Measurements from ENCODE around the gene DOCK8. TPM values are rescaled to one million over a fixed set of nuclear protein-coding genes. Genes with fewer than 3 reads are reported as not detected.
A peak's percentile ranks its signal among the peaks of the same experiment; 100 is the strongest.

DOCK8 gene
- total and polyA plus RNA-seq, 3 experiments from 2014 or later = 71.6 to 141 (median 136) TPM

GRCh38 chr9:366620-367019, 152.0 kb downstream of the DOCK8 start:
- H3K4me3 ChIP-seq (ENCODE audit: low read length) = no peak overlapping the region
- POLR2A ChIA-PET = no interaction called here
- CTCF ChIA-PET = no interaction called here
- H3K27me3 ChIP-seq (ENCODE audit: insufficient read depth, low read length, poor library complexity, severe bottlenecking) = no peaks in the 10 kb centered on the region
- no peak overlapping the region for H3K27ac ChIP-seq (ENCODE audit: low read depth, low read length)
- Mint-ChIP-seq H3K9me3 (no peaks in the 10 kb centered on the region), H3K4me1 (peaks cover 0 to 3% (median 0%) of the 10 kb centered on the region in 3 donors), H3K4me3 (no peak overlapping the region), H3K36me3 (peaks cover 0 to 98% (median 21%) of the 10 kb centered on the region in 3 donors), H3K27ac (peak overlapping the region in 3 of 8 donors; percentile 22 to 68 (median 53)), H3K27me3 (no peaks in the 10 kb centered on the region)
- H3K4me1 ChIP-seq (ENCODE audit: insufficient read depth, low read length) = no peaks in the 10 kb centered on the region
- DNase-seq = no peak
- H3K9me3 ChIP-seq (ENCODE audit: low read length) = no peaks in the 10 kb centered on the region
- H3K36me3 ChIP-seq (ENCODE audit: insufficient read depth, low read length) = peaks cover 58% of the 10 kb centered on the region

- Histone ChIP-seq H3K27ac (ENCODE audit: low read depth, low read length) (no peak overlapping the region), H3K4me1 (ENCODE audit: insufficient read depth, low read length) (no peaks in the 10 kb centered on the region), H3K36me3 (ENCODE audit: insufficient read depth, low read length) (peaks cover 66% of the 10 kb centered on the region), H3K27me3 (ENCODE audit: insufficient read depth, low read length, poor library complexity, severe bottlenecking) (no peaks in the 10 kb centered on the region), H3K4me3 (ENCODE audit: low read length) (no peak overlapping the region), H3K9me3 (ENCODE audit: low read length) (no peaks in the 10 kb centered on the region)
- Mint-ChIP-seq H3K4me3 (no peak overlapping the region), H3K9me3 (no peaks in the 10 kb centered on the region), H3K27ac (peak overlapping the region in 2 of 8 donors; percentile 32 to 69), H3K36me3 (peaks cover 7 to 94% (median 26%) of the 10 kb centered on the region in 3 donors), H3K4me1 (no peaks in the 10 kb centered on the region), H3K27me3 (no peaks in the 10 kb centered on the region)
- CTCF ChIA-PET = no interaction called here
- POLR2A ChIA-PET = no interaction called here
- DNase-seq = no peak
Measured at GRCh38 chr9:370086-370485, 155.4 kb downstream of the DOCK8 start.

- Histone ChIP-seq H3K9me3 (ENCODE audit: low read length) (no peaks in the 10 kb centered on the region), H3K4me1 (ENCODE audit: insufficient read depth, low read length) (no peaks in the 10 kb centered on the region), H3K4me3 (ENCODE audit: low read length) (no peak overlapping the region), H3K27ac (ENCODE audit: low read depth, low read length) (no peak overlapping the region), H3K27me3 (ENCODE audit: insufficient read depth, low read length, poor library complexity, severe bottlenecking) (no peaks in the 10 kb centered on the region), H3K36me3 (ENCODE audit: insufficient read depth, low read length) (peaks cover 63% of the 10 kb centered on the region)
- Mint-ChIP-seq H3K27ac (peak overlapping the region in 2 of 8 donors; percentile 2 to 47), H3K4me1 (no peaks in the 10 kb centered on the region), H3K36me3 (peaks cover 7 to 94% (median 29%) of the 10 kb centered on the region in 3 donors), H3K27me3 (no peaks in the 10 kb centered on the region), H3K4me3 (no peak overlapping the region), H3K9me3 (no peaks in the 10 kb centered on the region)
- CTCF ChIA-PET = no interaction called here
- DNase-seq = no peak
- POLR2A ChIA-PET = no interaction called here
Measured at GRCh38 chr9:371349-371748, 156.7 kb downstream of the DOCK8 start.

- no peaks in the 10 kb centered on the region for H3K4me1 ChIP-seq (ENCODE audit: insufficient read depth, low read length)
- H3K27ac ChIP-seq (ENCODE audit: low read depth, low read length) = no peak overlapping the region
- H3K4me3 ChIP-seq (ENCODE audit: low read length) = no peak overlapping the region
- Mint-ChIP-seq H3K27me3 (no peaks in the 10 kb centered on the region), H3K4me3 (no peak overlapping the region), H3K27ac (peak overlapping the region in 1 of 8 donors; percentile 47), H3K4me1 (no peaks in the 10 kb centered on the region), H3K36me3 (peaks cover 7 to 94% (median 32%) of the 10 kb centered on the region in 3 donors), H3K9me3 (no peaks in the 10 kb centered on the region)
- H3K27me3 ChIP-seq (ENCODE audit: insufficient read depth, low read length, poor library complexity, severe bottlenecking) = no peaks in the 10 kb centered on the region
- DNase-seq = no peak
- H3K9me3 ChIP-seq (ENCODE audit: low read length) = no peaks in the 10 kb centered on the region
- peaks cover 65% of the 10 kb centered on the region for H3K36me3 ChIP-seq (ENCODE audit: insufficient read depth, low read length)
- CTCF ChIA-PET = no interaction called here
- POLR2A ChIA-PET = no interaction called here
Measured at GRCh38 chr9:372128-372527, 157.5 kb downstream of the DOCK8 start.

GRCh38 chr9:373759-374206, 159.1 kb downstream of the DOCK8 start:
- H3K27me3 Mint-ChIP-seq = no peaks in the 10 kb centered on the region
- H3K27ac Mint-ChIP-seq = peak overlapping the region in 2 of 8 donors; percentile 9 to 17
- H3K27me3 ChIP-seq (ENCODE audit: insufficient read depth, low read length, poor library complexity, severe bottlenecking) = no peaks in the 10 kb centered on the region
- no peak overlapping the region for H3K4me3 Mint-ChIP-seq
- no peak overlapping the region for H3K4me3 ChIP-seq (ENCODE audit: low read length)
- no peak for DNase-seq
- peaks cover 74% of the 10 kb centered on the region for H3K36me3 ChIP-seq (ENCODE audit: insufficient read depth, low read length)
- H3K9me3 ChIP-seq (ENCODE audit: low read length) = no peaks in the 10 kb centered on the region
- no peaks in the 10 kb centered on the region for H3K4me1 ChIP-seq (ENCODE audit: insufficient read depth, low read length)
- H3K27ac ChIP-seq (ENCODE audit: low read depth, low read length) = no peak overlapping the region
- peaks cover 5 to 14% (median 7%) of the 10 kb centered on the region in 3 donors for H3K4me1 Mint-ChIP-seq
- CTCF ChIA-PET = no interaction called here
- no peaks in the 10 kb centered on the region for H3K9me3 Mint-ChIP-seq
- POLR2A ChIA-PET = interaction anchor here (0.7 kb wide), 1 partner anchor 26 kb away, joined by 4 read pairs; no protein-coding TSS in a partner anchor
- peaks cover 12 to 95% (median 33%) of the 10 kb centered on the region in 3 donors for H3K36me3 Mint-ChIP-seq

GRCh38 chr9:374736-375135, 160.1 kb downstream of the DOCK8 start:
- Mint-ChIP-seq H3K4me1 (peaks cover 7 to 20% (median 8%) of the 10 kb centered on the region in 3 donors), H3K36me3 (peaks cover 16 to 95% (median 40%) of the 10 kb centered on the region in 3 donors), H3K4me3 (no peak overlapping the region), H3K27me3 (no peaks in the 10 kb centered on the region), H3K9me3 (no peaks in the 10 kb centered on the region), H3K27ac (no peak overlapping the region)
- H3K9me3 ChIP-seq (ENCODE audit: low read length) = no peaks in the 10 kb centered on the region
- no peaks in the 10 kb centered on the region for H3K4me1 ChIP-seq (ENCODE audit: insufficient read depth, low read length)
- H3K27ac ChIP-seq (ENCODE audit: low read depth, low read length) = no peak overlapping the region
- H3K27me3 ChIP-seq (ENCODE audit: insufficient read depth, low read length, poor library complexity, severe bottlenecking) = no peaks in the 10 kb centered on the region
- CTCF ChIA-PET = no interaction called here
- H3K4me3 ChIP-seq (ENCODE audit: low read length) = no peak overlapping the region
- POLR2A ChIA-PET = no interaction called here
- DNase-seq = no peak
- peaks cover 75% of the 10 kb centered on the region for H3K36me3 ChIP-seq (ENCODE audit: insufficient read depth, low read length)

GRCh38 chr9:376115-376514, 161.4 kb downstream of the DOCK8 start:
- Mint-ChIP-seq H3K4me1 (peaks cover 7 to 20% (median 8%) of the 10 kb centered on the region in 3 donors), H3K4me3 (no peak overlapping the region), H3K27me3 (no peaks in the 10 kb centered on the region), H3K27ac (peak overlapping the region in 3 of 8 donors; percentile 45 to 68 (median 51)), H3K9me3 (no peaks in the 10 kb centered on the region), H3K36me3 (peaks cover 16 to 88% (median 34%) of the 10 kb centered on the region in 3 donors)
- Histone ChIP-seq H3K27ac (ENCODE audit: low read depth, low read length) (no peak overlapping the region), H3K4me1 (ENCODE audit: insufficient read depth, low read length) (no peaks in the 10 kb centered on the region), H3K9me3 (ENCODE audit: low read length) (no peaks in the 10 kb centered on the region), H3K27me3 (ENCODE audit: insufficient read depth, low read length, poor library complexity, severe bottlenecking) (no peaks in the 10 kb centered on the region), H3K4me3 (ENCODE audit: low read length) (no peak overlapping the region), H3K36me3 (ENCODE audit: insufficient read depth, low read length) (peaks cover 67% of the 10 kb centered on the region)
- DNase-seq = no peak
- ChIA-PET CTCF (no interaction called here), POLR2A (no interaction called here)

- Histone ChIP-seq H3K27ac (ENCODE audit: low read depth, low read length) (no peak overlapping the region), H3K9me3 (ENCODE audit: low read length) (no peaks in the 10 kb centered on the region), H3K27me3 (ENCODE audit: insufficient read depth, low read length, poor library complexity, severe bottlenecking) (no peaks in the 10 kb centered on the region), H3K4me1 (ENCODE audit: insufficient read depth, low read length) (no peaks in the 10 kb centered on the region), H3K4me3 (ENCODE audit: low read length) (no peak overlapping the region), H3K36me3 (ENCODE audit: insufficient read depth, low read length) (peaks cover 62% of the 10 kb centered on the region)
- CTCF ChIA-PET = no interaction called here
- Mint-ChIP-seq H3K27ac (peak overlapping the region in 7 of 8 donors; percentile 3 to 86 (median 65)), H3K36me3 (peaks cover 10 to 87% (median 27%) of the 10 kb centered on the region in 3 donors), H3K27me3 (no peaks in the 10 kb centered on the region), H3K4me3 (no peak overlapping the region), H3K9me3 (no peaks in the 10 kb centered on the region), H3K4me1 (peaks cover 7 to 20% (median 8%) of the 10 kb centered on the region in 3 donors)
- DNase-seq = no peak
- POLR2A ChIA-PET = no interaction called here
Measured at GRCh38 chr9:378263-378662, 163.6 kb downstream of the DOCK8 start.

All from CD8-positive, alpha-beta memory T cell (primary cell).